CD14-positive monocyte (primary cell): Measurements from ENCODE around the gene CD300A. TPM values are rescaled to one million over a fixed set of nuclear protein-coding genes. Genes with fewer than 3 reads are reported as not detected.

Experiments
- DNase-seq, 3 donors: peaks; one replicate each; pipeline ENCODE4 v3.0.0-alpha.2; 2011 to 2022
- H2AFZ ChIP-seq: 2 replicates; pipeline ENCODE4 v1.6.0; 2012; ENCODE audit warnings: mild to moderate bottlenecking, low read depth, low read length, inconsistent platforms; ENCODE audit not compliant: insufficient read depth, poor library complexity, severe bottlenecking
- H3K27ac ChIP-seq, 2 donors: 1 replicate in 1 of 2; 2 replicates in 1 of 2; pipeline ENCODE4 v1.5.1; 2012 to 2013; ENCODE audit warnings: low read length in 2 of 2, control low read depth in 1 of 2, inconsistent platforms in 1 of 2, low read depth in 1 of 2, mild to moderate bottlenecking in 1 of 2
- H3K27me3 ChIP-seq, 2 donors: one replicate each; pipeline versions ENCODE4 v1.6.0 to v1.6.1; 2011 to 2013; ENCODE audit warnings: low read length in 2 of 2; ENCODE audit not compliant: control insufficient read depth in 2 of 2, insufficient read depth in 2 of 2
- H3K36me3 ChIP-seq, 2 donors: replicated peaks in 1 of 2; 1 replicate in 1 of 2; 2 replicates in 1 of 2; pipeline versions ENCODE4 v1.5.1 to v1.6.1; 2012 to 2013; ENCODE audit warnings: low read length in 2 of 2, control low read depth in 1 of 2, inconsistent platforms in 1 of 2, mild to moderate bottlenecking in 1 of 2; ENCODE audit not compliant: insufficient read depth in 2 of 2, control insufficient read depth in 1 of 2
- H3K4me1 ChIP-seq, 2 donors: 1 replicate in 1 of 2; 2 replicates in 1 of 2; pipeline versions ENCODE4 v1.5.1 to v1.6.1; 2012 to 2013; ENCODE audit warnings: low read length in 2 of 2, control low read depth in 1 of 2, inconsistent platforms in 1 of 2, mild to moderate bottlenecking in 1 of 2, moderate library complexity in 1 of 2; ENCODE audit not compliant: insufficient read depth in 2 of 2, control insufficient read depth in 1 of 2
- H3K4me2 ChIP-seq: replicated peaks from 2 replicates; pipeline ENCODE3; 2012; ENCODE audit warnings: low read length, moderate library complexity, mild to moderate bottlenecking; ENCODE audit not compliant: poor library complexity, severe bottlenecking; ENCODE audit errors: extremely low read depth
- H3K4me3 ChIP-seq, 3 experiments: fragments of 200-600 bp in 1 of 3; sonication (generic) in 1 of 3; replicated peaks in 1 of 3; 1 replicate in 2 of 3; 2 replicates in 1 of 3; pipeline ENCODE4 v1.5.1; 2011 to 2013; ENCODE audit warnings: low read length in 3 of 3, mild to moderate bottlenecking in 3 of 3, control low read depth in 2 of 3, low read depth in 2 of 3, inconsistent platforms in 1 of 3, moderate library complexity in 1 of 3
- H3K79me2 ChIP-seq: 2 replicates; pipeline ENCODE4 v1.6.0; 2012; ENCODE audit warnings: mild to moderate bottlenecking, control low read depth, inconsistent platforms, low read length, moderate library complexity; ENCODE audit not compliant: insufficient read depth
- H3K9ac ChIP-seq: 2 replicates; pipeline ENCODE4 v1.6.0; 2017; ENCODE audit warnings: low read length, mild to moderate bottlenecking; ENCODE audit not compliant: insufficient read depth, poor library complexity, severe bottlenecking
- H3K9me3 ChIP-seq, 2 donors: replicated peaks in 1 of 2; 1 replicate in 1 of 2; 2 replicates in 1 of 2; pipeline versions ENCODE4 v1.5.1 to v1.6.1; 2012 to 2013; ENCODE audit warnings: low read length in 2 of 2, control low read depth in 1 of 2; ENCODE audit not compliant: control insufficient read depth in 1 of 2, insufficient read depth in 1 of 2
- H4K20me1 ChIP-seq: 2 replicates; pipeline ENCODE4 v1.6.0; 2012; ENCODE audit warnings: mild to moderate bottlenecking, low read length, control low read depth, moderate library complexity; ENCODE audit not compliant: insufficient read depth
- H3K27ac Mint-ChIP-seq, 7 donors: one replicate each; pipeline ENCODE4 v1.8.0; 2020; ENCODE audit warnings: mild to moderate bottlenecking in 7 of 7, mixed read lengths in 7 of 7, moderate library complexity in 6 of 7, inconsistent platforms in 2 of 7
- H3K27me3 Mint-ChIP-seq, 3 donors: one replicate each; pipeline ENCODE4 v1.8.0; 2021 to 2022; ENCODE audit warnings: low read depth in 3 of 3, mild to moderate bottlenecking in 3 of 3, mixed read lengths in 3 of 3, moderate library complexity in 3 of 3, inconsistent platforms in 1 of 3
- H3K36me3 Mint-ChIP-seq, 2 donors: one replicate each; pipeline ENCODE4 v1.8.0; 2020; ENCODE audit warnings: mixed read lengths in 2 of 2, inconsistent platforms in 1 of 2, mild to moderate bottlenecking in 1 of 2
- H3K4me1 Mint-ChIP-seq: one replicate; pipeline ENCODE4 v1.8.0; 2020; ENCODE audit warnings: mild to moderate bottlenecking, mixed read lengths
- H3K4me3 Mint-ChIP-seq, 2 donors: one replicate each; pipeline ENCODE4 v1.8.0; 2020; ENCODE audit warnings: mild to moderate bottlenecking in 2 of 2, mixed read lengths in 2 of 2, moderate library complexity in 1 of 2
- H3K9me3 Mint-ChIP-seq, 7 donors: one replicate each; pipeline ENCODE4 v1.8.0; 2020 to 2022; ENCODE audit warnings: mixed read lengths in 7 of 7, mild to moderate bottlenecking in 6 of 7, moderate library complexity in 6 of 7, inconsistent platforms in 2 of 7
- CTCF ChIP-seq: fragments of 200-600 bp; IDR thresholded peaks from one replicate; pipeline ENCODE4 v1.8.0; 2022; ENCODE audit warnings: antibody characterized with exemption, mild to moderate bottlenecking
- WGBS: methylation state at CpG from one replicate; pipeline ENCODE4 v1.1.5; 2013; ENCODE audit warnings: missing lambda C conversion rate; ENCODE audit not compliant: insufficient coverage; 5-methylcytosine and 5-hydroxymethylcytosine counted together
- intact Hi-C, 2 donors: fragments of 100-400 bp; cut with micrococcal nuclease; formaldehyde crosslinking; loops; one replicate each; pipeline versions ENCODE4 v1.15.0 to v1.15.1; 2023
- polyA plus RNA-seq, 3 donors: library from polyadenylated mRNA; depleted of rRNA in 1 of 3; unstranded in 2 of 3; stranded (reverse) in 1 of 3; fragments of 300-500 nt in 2 of 3; fragments of >200 nt in 1 of 3; fragmentation: Illumina TruSeq in 2 of 3; gene quantifications; 1 replicate in 2 of 3; 2 replicates in 1 of 3; pipeline ENCODE4 v1.2.3, GENCODE V29; 2012 to 2021

CD300A gene
- polyA plus RNA-seq, 3 donors = 173 to 222 (median 212) TPM

DNA sequence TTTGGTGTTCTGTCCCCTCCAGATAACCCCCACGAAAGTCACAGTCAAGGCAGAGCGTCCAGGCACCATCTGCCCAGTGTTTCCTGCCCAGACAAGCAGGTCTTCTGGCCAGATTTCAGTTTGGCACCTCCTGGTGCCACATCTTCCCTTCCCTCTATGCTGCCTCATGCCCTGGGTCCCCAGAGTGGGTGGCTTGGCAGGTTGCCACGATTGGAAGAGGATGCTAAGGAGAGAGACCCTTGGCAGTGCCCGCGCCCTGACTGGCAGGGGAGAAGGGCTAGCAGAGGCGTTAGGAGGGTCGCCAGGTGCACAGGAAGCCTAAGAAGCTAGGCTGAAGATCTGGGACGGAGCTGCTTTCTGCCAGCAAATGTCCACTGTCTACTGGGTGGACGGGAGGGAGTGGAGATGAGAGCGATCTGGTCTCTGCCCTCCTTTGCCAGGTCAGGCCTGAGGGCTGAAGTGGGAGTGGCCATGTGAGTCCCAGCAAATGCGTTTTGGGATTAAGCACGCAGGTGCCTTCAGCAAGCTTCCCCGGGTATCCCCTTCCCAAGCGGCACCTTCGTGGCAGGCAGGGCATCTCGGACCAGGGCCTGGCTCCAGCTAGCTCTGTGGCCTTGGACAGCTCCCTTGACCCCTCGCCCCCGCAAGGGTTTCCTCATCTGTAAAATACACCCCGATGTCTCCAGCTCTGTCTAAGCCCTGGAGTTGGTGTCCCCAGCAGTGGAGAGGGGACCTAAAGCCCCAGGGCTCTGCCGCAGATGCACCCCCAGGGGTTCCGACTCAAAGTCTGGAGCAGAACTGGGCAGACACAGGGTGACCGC is 13.4 kb upstream of the CD300A start:
- no peak for TF ChIP-seq CTCF
- no peaks in the 10 kb centered on the region for H3K36me3 ChIP-seq
- DNase-seq = no peak
- H4K20me1 ChIP-seq = no peaks in the 10 kb centered on the region
- no peak overlapping the region for H3K27ac Mint-ChIP-seq
- no peaks in the 10 kb centered on the region for H3K9me3 ChIP-seq
- peak overlapping the region; percentile 77 for H3K4me2 ChIP-seq
- peaks cover 0 to 2% of the 10 kb centered on the region in 2 donors for H3K36me3 Mint-ChIP-seq
- 63% methylated on average over 16 of the region's 22 CpGs for WGBS
- intact Hi-C loops = no loop called here
- no peak overlapping the region for H3K27ac ChIP-seq
- no peaks in the 10 kb centered on the region for H3K9me3 Mint-ChIP-seq
- H3K27me3 Mint-ChIP-seq = peaks cover 9 to 28% (median 11%) of the 10 kb centered on the region in 3 donors
- peaks cover 19 to 28% of the 10 kb centered on the region in 2 donors for H3K4me1 ChIP-seq
- no peak overlapping the region for H3K9ac ChIP-seq
- peaks cover 0 to 8% of the 10 kb centered on the region in 2 donors for H3K27me3 ChIP-seq
- no peaks in the 10 kb centered on the region for H3K79me2 ChIP-seq
- peak overlapping the region; percentile 63 for H2AFZ ChIP-seq
- peak overlapping the region; percentile 39 to 62 for H3K4me3 Mint-ChIP-seq
- H3K4me1 Mint-ChIP-seq = peaks cover 20% of the 10 kb centered on the region
- peak overlapping the region in 2 of 3 experiments; percentile 30 to 57 for H3K4me3 ChIP-seq

- DNase-seq = peak; percentile 69 to 74 (median 74)
- Histone ChIP-seq H3K27me3 (peaks cover 0 to 8% of the 10 kb centered on the region in 2 donors), H3K79me2 (no peaks in the 10 kb centered on the region), H3K9ac (peak overlapping the region; percentile 60), H4K20me1 (no peaks in the 10 kb centered on the region), H3K4me1 (peaks cover 19 to 28% of the 10 kb centered on the region in 2 donors), H3K9me3 (no peaks in the 10 kb centered on the region), H3K4me3 (peak overlapping the region in 2 of 3 experiments; percentile 30 to 68), H3K27ac (no peak overlapping the region), H3K4me2 (peak overlapping the region; percentile 77), H3K36me3 (no peaks in the 10 kb centered on the region), H2AFZ (peak overlapping the region; percentile 85)
- TF ChIP-seq CTCF = no peak
- Mint-ChIP-seq H3K4me1 (peaks cover 20% of the 10 kb centered on the region), H3K36me3 (peaks cover 0 to 2% of the 10 kb centered on the region in 2 donors), H3K27me3 (peaks cover 9 to 29% (median 11%) of the 10 kb centered on the region in 3 donors), H3K4me3 (peak overlapping the region; percentile 39 to 76), H3K27ac (no peak overlapping the region), H3K9me3 (no peaks in the 10 kb centered on the region)
- WGBS = 2% methylated on average over 18 of the region's 43 CpGs
- intact Hi-C loops = no loop called here
Observed at GRCh38 chr17:74453665-74454196, 12.7 kb upstream of the CD300A start.
